ENCODE data around the gene C1QTNF12.

Gene C1QTNF12

DNA sequence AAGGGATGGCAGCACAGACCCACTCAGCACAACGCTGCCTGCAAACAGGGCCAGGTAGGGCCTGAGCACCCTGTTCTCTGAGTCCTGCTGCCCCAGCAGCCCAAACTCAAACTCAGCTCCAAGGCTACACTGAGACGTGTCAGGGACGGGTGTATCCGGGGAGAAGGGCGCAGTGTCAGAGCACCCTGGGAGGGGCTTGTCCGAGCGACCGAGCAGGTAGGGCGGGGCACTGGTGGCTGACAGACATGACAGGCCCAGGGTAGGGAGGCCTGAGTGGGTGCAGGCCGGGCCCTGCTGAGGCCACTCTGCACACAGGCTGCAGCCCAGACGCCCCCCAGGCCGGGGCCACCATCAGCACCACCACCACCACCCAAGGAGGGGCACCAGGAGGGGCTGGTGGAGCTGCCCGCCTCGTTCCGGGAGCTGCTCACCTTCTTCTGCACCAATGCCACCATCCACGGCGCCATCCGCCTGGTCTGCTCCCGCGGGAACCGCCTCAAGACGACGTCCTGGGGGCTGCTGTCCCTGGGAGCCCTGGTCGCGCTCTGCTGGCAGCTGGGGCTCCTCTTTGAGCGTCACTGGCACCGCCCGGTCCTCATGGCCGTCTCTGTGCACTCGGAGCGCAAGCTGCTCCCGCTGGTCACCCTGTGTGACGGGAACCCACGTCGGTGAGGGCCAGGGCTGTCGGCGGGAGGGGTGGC lies 39.2 kb upstream of the C1QTNF12 start:
- TF ChIP-seq, protein P1, sequence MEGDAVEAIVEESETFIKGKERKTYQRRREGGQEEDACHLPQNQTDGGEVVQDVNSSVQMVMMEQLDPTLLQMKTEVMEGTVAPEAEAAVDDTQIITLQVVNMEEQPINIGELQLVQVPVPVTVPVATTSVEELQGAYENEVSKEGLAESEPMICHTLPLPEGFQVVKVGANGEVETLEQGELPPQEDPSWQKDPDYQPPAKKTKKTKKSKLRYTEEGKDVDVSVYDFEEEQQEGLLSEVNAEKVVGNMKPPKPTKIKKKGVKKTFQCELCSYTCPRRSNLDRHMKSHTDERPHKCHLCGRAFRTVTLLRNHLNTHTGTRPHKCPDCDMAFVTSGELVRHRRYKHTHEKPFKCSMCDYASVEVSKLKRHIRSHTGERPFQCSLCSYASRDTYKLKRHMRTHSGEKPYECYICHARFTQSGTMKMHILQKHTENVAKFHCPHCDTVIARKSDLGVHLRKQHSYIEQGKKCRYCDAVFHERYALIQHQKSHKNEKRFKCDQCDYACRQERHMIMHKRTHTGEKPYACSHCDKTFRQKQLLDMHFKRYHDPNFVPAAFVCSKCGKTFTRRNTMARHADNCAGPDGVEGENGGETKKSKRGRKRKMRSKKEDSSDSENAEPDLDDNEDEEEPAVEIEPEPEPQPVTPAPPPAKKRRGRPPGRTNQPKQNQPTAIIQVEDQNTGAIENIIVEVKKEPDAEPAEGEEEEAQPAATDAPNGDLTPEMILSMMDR (IDR thresholded peaks at IDR 0.05; ENCODE audit: low read length, missing control alignments) = no peak
- H3K4me3 ChIP-seq (replicated peaks; ENCODE audit: low read depth, low read length) = no peak overlapping the region
- no peak for DNase-seq (ENCODE audit: low read depth)

DNA sequence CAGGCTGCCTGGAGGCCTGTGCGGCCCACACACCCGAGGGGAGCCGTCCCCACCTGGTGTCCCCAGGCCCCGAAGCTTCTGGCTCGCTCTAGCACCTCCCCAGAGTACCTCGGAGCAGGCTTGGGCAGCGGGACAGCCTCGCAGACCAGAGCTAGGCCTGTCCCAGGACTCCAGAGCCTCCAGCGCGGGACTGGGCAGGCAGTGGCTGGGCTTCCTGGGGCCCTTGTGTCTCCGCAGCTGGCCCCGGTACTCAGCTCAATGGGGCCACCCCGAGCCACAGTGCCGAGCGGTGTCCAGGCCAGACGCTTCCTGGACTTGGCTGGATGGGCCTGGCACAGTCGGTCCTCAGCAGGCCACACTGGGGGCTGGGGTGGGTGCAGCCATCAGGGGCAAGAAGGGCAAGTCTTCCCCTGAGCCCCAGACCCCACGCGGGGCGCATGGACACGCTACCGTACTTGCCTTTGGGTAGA lies 38.6 kb upstream of the C1QTNF12 start:
- H3K4me3 ChIP-seq (replicated peaks; ENCODE audit: low read depth, low read length) = no peak overlapping the region
- DNase-seq (ENCODE audit: low read depth) = no peak
- TF ChIP-seq, protein P1 (IDR thresholded peaks at IDR 0.05; ENCODE audit: low read length, missing control alignments) = no peak

DNA sequence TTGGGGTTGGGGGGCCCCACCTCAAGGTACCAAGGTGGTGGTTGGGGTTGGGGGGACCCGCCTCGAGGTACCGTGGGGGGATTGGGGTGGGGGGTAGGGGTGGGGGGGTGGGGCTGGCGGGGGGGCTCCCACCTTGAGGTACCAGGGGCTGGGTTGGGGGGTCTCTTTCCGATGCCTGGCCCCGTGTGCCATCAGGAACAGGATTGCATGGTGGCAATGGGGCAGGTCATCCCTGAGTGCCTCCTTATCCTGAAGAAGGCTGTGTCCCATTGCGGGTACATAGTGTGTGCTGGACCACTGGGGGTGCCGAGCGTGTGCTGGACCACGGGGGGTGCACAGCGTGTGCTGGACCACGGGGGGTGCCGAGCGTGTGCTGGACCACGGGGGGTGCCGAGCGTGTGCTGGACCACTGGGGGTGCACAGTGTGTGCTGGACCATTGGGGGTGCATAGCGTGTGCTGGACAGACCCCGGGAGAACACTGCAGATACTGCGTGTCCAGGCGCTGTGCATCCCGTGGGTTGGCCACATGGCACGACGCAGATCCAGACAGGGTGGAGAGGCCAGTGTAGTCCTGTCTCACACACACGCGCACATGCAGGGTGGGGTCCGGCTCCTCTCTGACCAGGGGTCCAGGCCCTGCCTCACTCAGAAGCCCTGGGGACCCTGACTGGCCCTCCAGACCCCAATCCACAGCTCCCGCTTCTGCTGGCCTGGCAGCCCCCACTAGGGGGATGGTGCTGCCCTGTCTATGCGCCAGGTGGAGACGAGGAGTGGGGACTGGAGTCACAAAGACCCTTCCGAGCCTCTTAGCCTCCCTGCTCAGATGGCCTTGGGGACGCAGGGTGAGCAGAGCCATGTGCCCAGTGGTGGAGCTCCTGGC lies 37.9 kb upstream of the C1QTNF12 start:
- H3K4me3 ChIP-seq (replicated peaks; ENCODE audit: low read depth, low read length) = no peak overlapping the region
- TF ChIP-seq, protein P1 (IDR thresholded peaks at IDR 0.05; ENCODE audit: low read length, missing control alignments) = no peak
- no peak for DNase-seq (ENCODE audit: low read depth)

DNA sequence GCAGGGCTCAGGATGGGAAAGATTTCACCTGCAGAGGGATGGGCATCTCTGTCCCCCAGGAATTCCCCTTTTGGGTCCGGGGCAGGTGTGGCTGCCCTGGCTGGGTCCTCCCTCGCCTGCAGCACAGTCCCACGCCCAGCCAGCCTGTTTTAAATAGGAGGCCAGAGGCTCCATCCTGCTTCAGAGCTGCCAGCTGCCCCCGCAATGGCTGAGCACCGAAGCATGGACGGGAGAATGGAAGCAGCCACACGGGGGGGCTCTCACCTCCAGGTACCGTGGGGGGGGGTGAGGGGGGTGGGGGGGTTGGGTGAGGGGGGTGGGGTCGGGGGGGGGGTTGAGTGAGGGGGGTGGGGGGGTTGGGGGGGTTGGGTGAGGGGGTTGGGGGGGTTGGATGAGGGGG lies 37.3 kb upstream of the C1QTNF12 start:
- TF ChIP-seq, protein P1 (IDR thresholded peaks at IDR 0.05; ENCODE audit: low read length, missing control alignments) = no peak
- H3K4me3 ChIP-seq (replicated peaks; ENCODE audit: low read depth, low read length) = no peak overlapping the region
- DNase-seq (ENCODE audit: low read depth) = no peak

DNA sequence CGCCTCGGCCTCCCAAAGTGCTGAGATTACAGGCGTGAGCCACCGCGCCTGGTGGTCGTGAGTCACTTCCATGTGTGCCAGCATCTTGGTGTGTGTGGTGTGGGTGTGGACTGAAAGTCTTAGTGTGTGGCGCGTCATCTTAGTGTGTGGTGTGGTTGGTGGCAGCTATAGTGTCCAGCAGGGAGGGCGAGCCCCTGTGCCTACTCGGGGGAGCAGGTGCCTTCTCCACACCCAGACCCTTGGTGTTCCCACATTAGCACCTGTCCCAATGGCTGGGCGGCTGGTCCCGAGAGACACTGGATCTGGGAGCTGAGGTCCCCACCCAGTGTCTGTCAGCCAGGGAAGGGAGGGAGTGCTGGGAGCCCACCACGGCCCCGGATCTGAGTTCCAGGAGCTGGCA lies 36.5 kb upstream of the C1QTNF12 start:
- TF ChIP-seq, protein P1 (IDR thresholded peaks at IDR 0.05; ENCODE audit: low read length, missing control alignments) = no peak
- no peak overlapping the region for H3K4me3 ChIP-seq (replicated peaks; ENCODE audit: low read depth, low read length)
- DNase-seq (ENCODE audit: low read depth) = no peak

DNA sequence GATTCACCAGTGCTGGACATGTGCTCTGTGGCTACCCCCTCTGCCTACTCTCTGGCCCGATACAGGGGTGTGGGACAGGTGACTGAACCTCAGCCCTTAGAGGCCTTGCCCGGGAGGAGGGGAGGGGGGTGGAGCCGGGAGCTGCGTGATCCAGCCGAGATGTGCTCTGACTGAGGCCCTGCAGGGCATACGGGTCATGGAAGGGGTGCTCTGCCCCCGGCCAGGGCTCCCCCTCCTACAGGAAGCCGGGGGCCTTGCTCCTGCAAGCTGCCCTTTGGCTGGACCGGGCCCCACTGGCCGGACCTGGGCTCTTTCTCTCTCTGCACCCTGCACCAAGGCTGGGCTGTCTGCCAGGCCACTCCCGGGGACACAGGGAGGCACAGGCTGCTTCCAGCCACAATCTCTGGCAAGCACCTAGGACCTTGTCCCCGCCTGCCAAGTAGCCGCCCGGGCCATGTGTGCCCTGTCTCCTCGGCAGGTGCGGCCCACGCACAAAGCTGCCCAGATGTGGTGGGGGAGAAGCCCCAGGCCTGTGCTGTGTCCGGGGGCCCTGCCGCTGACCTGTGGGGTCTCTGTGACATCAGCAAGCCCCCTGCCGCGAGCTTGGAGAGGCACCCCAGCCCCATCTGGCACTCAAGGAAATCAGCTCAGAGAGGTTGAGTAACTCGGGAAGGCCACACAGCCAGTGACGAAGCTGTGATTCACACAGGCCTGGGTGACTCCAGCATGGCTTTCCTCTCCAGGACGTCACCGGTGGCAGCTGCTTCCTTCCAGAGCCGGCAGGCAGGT lies 35.2 kb upstream of the C1QTNF12 start:
- H3K4me3 ChIP-seq (replicated peaks; ENCODE audit: low read depth, low read length) = no peak overlapping the region
- TF ChIP-seq, protein P1 (IDR thresholded peaks at IDR 0.05; ENCODE audit: low read length, missing control alignments) = no peak
- DNase-seq (ENCODE audit: low read depth) = peak; percentile 53

All from fibroblast of pulmonary artery (primary cell).